Endothelial cell of umbilical vein (primary cell): ENCODE measurements around the gene ZNF519.

ENCODE experiments used
- EZH2 ChIP-seq: IDR thresholded peaks from 2 replicates; pipeline ENCODE4 v1.6.1; 2012; ENCODE audit warnings: borderline replicate concordance, low read depth, mild to moderate bottlenecking, moderate library complexity, low read length, inconsistent platforms; ENCODE audit not compliant: severe bottlenecking
- GATA2 ChIP-seq: IDR thresholded peaks from 2 replicates; pipeline ENCODE4 v1.7.0; 2011; ENCODE audit warnings: low read depth, mild to moderate bottlenecking, moderate library complexity, mixed read lengths, low read length; ENCODE audit not compliant: insufficient read length, insufficient read depth
- JUN ChIP-seq: IDR thresholded peaks from 2 replicates; pipeline ENCODE4 v1.6.1; 2011; ENCODE audit warnings: borderline replicate concordance, low read depth; ENCODE audit not compliant: insufficient read length, insufficient read depth
- MYC ChIP-seq: IDR thresholded peaks from one replicate; pipeline ENCODE4 v1.6.1; 2011; ENCODE audit warnings: mild to moderate bottlenecking, low read depth, low read length
- POLR2A ChIP-seq: IDR thresholded peaks from 2 replicates; pipeline ENCODE4 v1.6.1; 2012; ENCODE audit warnings: low read depth, mild to moderate bottlenecking, control low read depth, low read length
- POLR2AphosphoS5 ChIP-seq: IDR thresholded peaks from 2 replicates; pipeline ENCODE4 v1.6.1; 2012; ENCODE audit warnings: low read depth, mild to moderate bottlenecking, control low read depth, low read length, moderate library complexity; ENCODE audit not compliant: insufficient read depth
- TF ChIP-seq, protein P1 (sequence below), 2 donors: IDR thresholded peaks; 1 replicate in 1 of 2; 2 replicates in 1 of 2; pipeline ENCODE4 v1.5.1; 2011; ENCODE audit warnings: low read length in 2 of 2, mild to moderate bottlenecking in 2 of 2, moderate library complexity in 2 of 2, control low read depth in 1 of 2, inconsistent platforms in 1 of 2, low read depth in 1 of 2; ENCODE audit not compliant: insufficient read depth in 1 of 2; ENCODE audit errors: extremely low read depth in 1 of 2
- TF ChIP-seq, protein P2 (sequence below): IDR thresholded peaks from 2 replicates; pipeline ENCODE4 v1.6.1; 2011; ENCODE audit not compliant: insufficient read depth, insufficient read length

DNA sequence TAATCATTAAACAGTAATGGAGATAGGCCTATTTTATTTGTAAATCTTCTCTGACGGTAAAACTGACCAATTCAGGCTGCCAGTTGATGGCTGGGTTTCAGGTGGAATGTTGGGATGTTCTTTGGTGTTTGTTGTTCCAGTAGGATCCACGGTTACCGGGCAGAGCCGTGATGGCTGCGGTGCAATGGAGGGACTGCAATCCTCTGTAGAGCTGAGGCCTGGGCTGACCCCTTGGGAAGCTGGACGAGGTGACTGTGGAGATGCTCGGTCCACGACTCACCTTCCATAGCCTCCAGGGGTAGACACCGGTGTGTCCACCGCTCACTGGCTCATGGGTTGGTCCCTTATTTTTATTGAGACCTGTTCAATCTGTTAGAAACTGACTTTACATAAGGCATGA lies 42.5 kb downstream of the ZNF519 start:
- TF ChIP-seq, protein P1, sequence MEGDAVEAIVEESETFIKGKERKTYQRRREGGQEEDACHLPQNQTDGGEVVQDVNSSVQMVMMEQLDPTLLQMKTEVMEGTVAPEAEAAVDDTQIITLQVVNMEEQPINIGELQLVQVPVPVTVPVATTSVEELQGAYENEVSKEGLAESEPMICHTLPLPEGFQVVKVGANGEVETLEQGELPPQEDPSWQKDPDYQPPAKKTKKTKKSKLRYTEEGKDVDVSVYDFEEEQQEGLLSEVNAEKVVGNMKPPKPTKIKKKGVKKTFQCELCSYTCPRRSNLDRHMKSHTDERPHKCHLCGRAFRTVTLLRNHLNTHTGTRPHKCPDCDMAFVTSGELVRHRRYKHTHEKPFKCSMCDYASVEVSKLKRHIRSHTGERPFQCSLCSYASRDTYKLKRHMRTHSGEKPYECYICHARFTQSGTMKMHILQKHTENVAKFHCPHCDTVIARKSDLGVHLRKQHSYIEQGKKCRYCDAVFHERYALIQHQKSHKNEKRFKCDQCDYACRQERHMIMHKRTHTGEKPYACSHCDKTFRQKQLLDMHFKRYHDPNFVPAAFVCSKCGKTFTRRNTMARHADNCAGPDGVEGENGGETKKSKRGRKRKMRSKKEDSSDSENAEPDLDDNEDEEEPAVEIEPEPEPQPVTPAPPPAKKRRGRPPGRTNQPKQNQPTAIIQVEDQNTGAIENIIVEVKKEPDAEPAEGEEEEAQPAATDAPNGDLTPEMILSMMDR (IDR thresholded peaks at IDR 0.05; ENCODE audit: extremely low read depth in 1 of 2, insufficient read depth in 1 of 2, low read depth in 1 of 2, low read length in 2 of 2) = no peak
- TF ChIP-seq POLR2A (no peak), GATA2 (no peak), MYC (no peak), EZH2 (no peak), JUN (no peak), POLR2AphosphoS5 (no peak)
- TF ChIP-seq, protein P2, sequence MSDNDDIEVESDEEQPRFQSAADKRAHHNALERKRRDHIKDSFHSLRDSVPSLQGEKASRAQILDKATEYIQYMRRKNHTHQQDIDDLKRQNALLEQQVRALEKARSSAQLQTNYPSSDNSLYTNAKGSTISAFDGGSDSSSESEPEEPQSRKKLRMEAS = no peak
